HK-2 (cell line): ENCODE results near the gene TMEM185A.
"Not testable (repeated sequence)": the region's sequence is repeated elsewhere in the genome, so short reads cannot be mapped to it uniquely, and the experiment has no call there.

ENCODE experiments used
- DNase-seq: peaks from one replicate; pipeline ENCODE4 v3.0.0-alpha.2; 2018; ENCODE audit not compliant: unreplicated experiment

TMEM185A gene

GRCh38 chrX:149626829-149627228, 4.8 kb downstream of the TMEM185A start:
- not testable (repeated sequence) for DNase-seq

GRCh38 chrX:149619662-149620061, 11.9 kb downstream of the TMEM185A start:
- not testable (repeated sequence) for DNase-seq

- no peak for DNase-seq
Measured at GRCh38 chrX:149618871-149619270, 12.7 kb downstream of the TMEM185A start.

- DNase-seq, result no peak
Measured at GRCh38 chrX:149611623-149612175, 19.9 kb downstream of the TMEM185A start.

GRCh38 chrX:149610511-149610910, 21.1 kb downstream of the TMEM185A start:
- no peak for DNase-seq

GRCh38 chrX:149607699-149608098, 23.9 kb downstream of the TMEM185A start:
- DNase-seq, result no peak

GRCh38 chrX:149605248-149605885, 26.2 kb downstream of the TMEM185A start:
- not testable (repeated sequence) for DNase-seq

GRCh38 chrX:149598603-149599002, 33.0 kb downstream of the TMEM185A start:
- DNase-seq, result not testable (repeated sequence)

GRCh38 chrX:149595943-149596342, 35.6 kb downstream of the TMEM185A start:
- not testable (repeated sequence) for DNase-seq

GRCh38 chrX:149595214-149595613, 36.4 kb downstream of the TMEM185A start, which contains the start of gene HSFX2:
HSFX2 (minus strand) TSS chrX:149595314; CDS start chrX:149594700, 614 bp downstream.
- DNase-seq, result not testable (repeated sequence)

- not testable (repeated sequence) for DNase-seq
Measured at GRCh38 chrX:149590993-149591392, 40.6 kb downstream of the TMEM185A start.

- DNase-seq, result not testable (repeated sequence)
Measured at GRCh38 chrX:149587359-149587758, 44.2 kb downstream of the TMEM185A start, which contains the start of gene MAGEA9B. MAGEA9B (minus strand) TSS chrX:149587459; CDS start chrX:149583179, 4,280 bp downstream.

- DNase-seq, result not testable (repeated sequence)
Measured at GRCh38 chrX:149585631-149586030, 46.0 kb downstream of the TMEM185A start.

GRCh38 chrX:149573456-149573855, 58.1 kb downstream of the TMEM185A start:
- DNase-seq, result not testable (repeated sequence)

GRCh38 chrX:149572743-149573142, 58.8 kb downstream of the TMEM185A start:
- DNase-seq, result no peak

- DNase-seq, result no peak
Measured at GRCh38 chrX:149571770-149572169, 59.8 kb downstream of the TMEM185A start.

GRCh38 chrX:149570668-149571067, 60.9 kb downstream of the TMEM185A start:
- no peak for DNase-seq

GRCh38 chrX:149569770-149570169, 61.8 kb downstream of the TMEM185A start:
- no peak for DNase-seq

GRCh38 chrX:149568701-149569296, 62.8 kb downstream of the TMEM185A start:
- no peak for DNase-seq

- DNase-seq, result no peak
Measured at GRCh38 chrX:149567621-149568417, 63.8 kb downstream of the TMEM185A start.

- no peak for DNase-seq
Measured at GRCh38 chrX:149563359-149563758, 68.2 kb downstream of the TMEM185A start.

- not testable (repeated sequence) for DNase-seq
Measured at GRCh38 chrX:149555251-149555650, 76.3 kb downstream of the TMEM185A start.
